KOPT-K1 (cell line): ENCODE results near the gene NGFR.

Experiments
- H3K27ac ChIP-seq: fragments of 200-600 bp; sonication (generic); 2 replicates; pipeline ENCODE4 v1.5.1; 2016; ENCODE audit warnings: antibody characterized with exemption, mild to moderate bottlenecking, low read depth, low read length; ENCODE audit not compliant: poor library complexity, severe bottlenecking
- H3K36me3 ChIP-seq: fragments of 200-600 bp; sonication (generic); 2 replicates; pipeline ENCODE4 v1.5.1; 2017; ENCODE audit warnings: antibody characterized with exemption, mild to moderate bottlenecking, low read length, moderate library complexity; ENCODE audit not compliant: insufficient read depth
- H3K9me3 ChIP-seq: fragments of 200-600 bp; sonication (generic); 2 replicates; pipeline ENCODE4 v1.5.1; 2017; ENCODE audit warnings: antibody characterized with exemption, low read length, mild to moderate bottlenecking; ENCODE audit not compliant: insufficient read depth, poor library complexity, severe bottlenecking

The NGFR gene

GRCh38 chr17:49525831-49526741 lies 31.0 kb downstream of the NGFR start:
- Histone ChIP-seq H3K27ac (no peak overlapping the region), H3K36me3 (no peaks in the 10 kb centered on the region), H3K9me3 (no peaks in the 10 kb centered on the region)

- Histone ChIP-seq H3K27ac (no peak overlapping the region), H3K9me3 (no peaks in the 10 kb centered on the region), H3K36me3 (no peaks in the 10 kb centered on the region)
These were observed 33.0 kb downstream of the NGFR start for GRCh38 chr17:49527927-49528651.

DNA sequence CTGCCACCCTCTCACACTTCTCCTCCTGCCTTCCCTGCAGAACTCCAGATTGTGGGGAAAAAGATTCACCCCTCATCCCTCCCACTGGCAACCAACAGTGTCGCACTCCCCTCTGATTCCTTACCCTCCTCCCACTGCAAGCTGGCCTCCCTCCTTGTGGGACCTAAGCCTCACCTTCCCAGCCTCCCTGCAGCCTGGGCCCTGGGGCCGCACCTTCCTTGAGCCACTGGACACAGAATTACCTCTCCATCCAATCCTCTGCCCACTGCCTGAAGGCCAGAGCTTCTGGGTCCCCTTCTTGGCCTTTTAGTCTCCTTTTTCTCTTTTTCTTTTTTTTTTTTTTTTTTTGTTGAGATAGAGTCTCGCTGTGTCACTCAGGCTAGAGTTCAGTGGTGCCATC lies 33.9 kb downstream of the NGFR start:
- Histone ChIP-seq H3K27ac (no peak overlapping the region), H3K36me3 (no peaks in the 10 kb centered on the region), H3K9me3 (no peaks in the 10 kb centered on the region)

- H3K9me3 ChIP-seq: no peaks in the 10 kb centered on the region
- no peaks in the 10 kb centered on the region for H3K36me3 ChIP-seq
- H3K27ac ChIP-seq: no peak overlapping the region
These were observed 35.0 kb downstream of the NGFR start for GRCh38 chr17:49530118-49530517.

DNA sequence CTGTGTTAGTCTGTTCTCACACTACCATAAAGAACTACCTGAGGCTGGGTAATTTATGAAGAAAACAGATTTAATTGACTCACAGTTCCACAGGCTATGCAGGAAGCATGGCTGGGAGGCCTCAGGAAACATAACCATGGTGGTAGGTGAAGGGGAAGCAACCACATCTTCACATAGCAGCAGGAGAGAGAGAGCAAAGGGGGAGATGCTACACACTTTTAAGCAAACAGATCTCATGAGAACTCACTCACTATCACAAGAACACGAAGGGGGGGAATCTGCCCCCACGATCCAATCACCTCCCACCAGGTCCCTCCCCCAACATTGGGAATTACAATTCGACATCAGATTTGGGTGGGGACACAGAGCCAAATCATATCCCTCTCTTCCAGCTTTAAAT lies 48.8 kb downstream of the NGFR start:
- no peak overlapping the region for H3K27ac ChIP-seq

GRCh38 chr17:49545007-49545660 lies 50.0 kb downstream of the NGFR start:
- Histone ChIP-seq H3K9me3 (peaks cover 11% of the 10 kb centered on the region), H3K36me3 (no peaks in the 10 kb centered on the region), H3K27ac (no peak overlapping the region)

More for the DNA sequence above, 48.8 kb downstream of the NGFR start:
- Histone ChIP-seq H3K9me3 (peaks cover 11% of the 10 kb centered on the region), H3K36me3 (no peaks in the 10 kb centered on the region)

- peaks cover 11% of the 10 kb centered on the region for H3K9me3 ChIP-seq
- no peaks in the 10 kb centered on the region for H3K36me3 ChIP-seq
- no peak overlapping the region for H3K27ac ChIP-seq
These were observed 50.9 kb downstream of the NGFR start for GRCh38 chr17:49545806-49546545.

DNA sequence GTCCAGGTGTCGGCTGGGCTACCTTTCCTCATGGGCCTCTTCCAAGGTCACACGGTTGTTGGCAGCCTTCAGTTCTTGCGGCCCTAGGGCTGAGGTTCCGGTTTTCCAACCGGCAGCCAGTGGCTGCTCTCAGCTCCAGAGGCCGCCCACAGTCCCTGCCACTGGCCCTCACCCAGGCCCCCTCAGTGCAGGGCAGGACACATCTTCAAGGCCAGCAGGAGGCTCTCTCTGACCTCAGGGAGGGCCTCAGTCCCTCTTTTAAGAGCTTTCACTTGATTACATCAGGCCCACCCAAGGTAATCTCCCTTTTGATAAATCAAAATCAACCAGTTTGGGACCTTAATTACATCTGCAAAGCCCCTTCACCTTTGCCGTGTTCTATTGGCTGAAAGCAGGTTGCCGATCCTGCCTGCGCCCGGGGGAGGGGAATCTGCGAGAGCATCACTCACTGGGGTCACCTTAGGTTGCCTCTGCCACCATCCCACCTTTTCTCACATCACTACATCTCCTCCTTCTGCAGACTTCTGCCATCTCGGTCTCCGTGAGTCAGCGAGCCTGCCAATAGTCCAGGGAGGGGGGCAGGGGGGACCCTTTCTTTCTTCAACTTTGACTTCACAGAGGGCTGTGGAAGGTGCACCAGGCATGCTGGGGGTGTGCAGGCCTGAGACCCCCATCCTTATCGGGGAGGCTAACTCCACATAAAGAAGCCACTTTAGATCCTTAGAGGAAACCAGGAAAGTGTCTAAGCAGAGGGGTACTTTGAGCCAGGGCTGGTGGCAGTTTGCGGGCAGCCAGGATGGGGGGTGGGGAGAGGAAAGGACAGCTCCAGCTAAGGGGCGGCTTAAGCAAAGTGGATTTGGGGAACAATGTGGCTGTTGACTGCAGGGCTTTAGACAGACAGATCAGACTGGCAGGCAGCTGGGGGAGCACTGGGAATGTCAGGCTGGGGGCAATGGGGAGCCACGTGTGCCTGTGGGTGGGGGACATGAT lies 51.7 kb downstream of the NGFR start:
- Histone ChIP-seq H3K36me3 (no peaks in the 10 kb centered on the region), H3K27ac (no peak overlapping the region), H3K9me3 (peaks cover 11% of the 10 kb centered on the region)

DNA sequence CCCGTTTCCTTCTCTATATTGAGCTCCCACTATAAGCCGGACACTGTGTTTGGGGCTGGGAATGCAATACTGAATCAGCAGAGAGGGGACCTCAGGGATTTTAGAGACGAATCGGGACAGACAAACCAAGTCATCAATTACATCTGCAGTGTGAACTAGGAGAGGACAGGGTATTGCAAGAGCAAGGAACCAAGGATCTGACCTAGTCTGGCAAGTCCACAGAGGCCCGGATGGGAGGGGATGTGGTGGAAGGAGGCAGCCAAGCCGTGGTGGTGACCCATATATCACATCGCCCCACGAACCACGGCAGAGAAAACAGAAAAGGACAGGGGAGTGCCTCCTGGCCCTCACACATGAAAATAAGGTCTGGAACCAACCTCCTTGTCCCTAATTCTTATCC lies 52.5 kb downstream of the NGFR start:
- no peak overlapping the region for H3K27ac ChIP-seq
- no peaks in the 10 kb centered on the region for H3K36me3 ChIP-seq
- peaks cover 11% of the 10 kb centered on the region for H3K9me3 ChIP-seq

GRCh38 chr17:49548051-49548505 lies 53.0 kb downstream of the NGFR start:
- no peak overlapping the region for H3K27ac ChIP-seq
- no peaks in the 10 kb centered on the region for H3K36me3 ChIP-seq

DNA sequence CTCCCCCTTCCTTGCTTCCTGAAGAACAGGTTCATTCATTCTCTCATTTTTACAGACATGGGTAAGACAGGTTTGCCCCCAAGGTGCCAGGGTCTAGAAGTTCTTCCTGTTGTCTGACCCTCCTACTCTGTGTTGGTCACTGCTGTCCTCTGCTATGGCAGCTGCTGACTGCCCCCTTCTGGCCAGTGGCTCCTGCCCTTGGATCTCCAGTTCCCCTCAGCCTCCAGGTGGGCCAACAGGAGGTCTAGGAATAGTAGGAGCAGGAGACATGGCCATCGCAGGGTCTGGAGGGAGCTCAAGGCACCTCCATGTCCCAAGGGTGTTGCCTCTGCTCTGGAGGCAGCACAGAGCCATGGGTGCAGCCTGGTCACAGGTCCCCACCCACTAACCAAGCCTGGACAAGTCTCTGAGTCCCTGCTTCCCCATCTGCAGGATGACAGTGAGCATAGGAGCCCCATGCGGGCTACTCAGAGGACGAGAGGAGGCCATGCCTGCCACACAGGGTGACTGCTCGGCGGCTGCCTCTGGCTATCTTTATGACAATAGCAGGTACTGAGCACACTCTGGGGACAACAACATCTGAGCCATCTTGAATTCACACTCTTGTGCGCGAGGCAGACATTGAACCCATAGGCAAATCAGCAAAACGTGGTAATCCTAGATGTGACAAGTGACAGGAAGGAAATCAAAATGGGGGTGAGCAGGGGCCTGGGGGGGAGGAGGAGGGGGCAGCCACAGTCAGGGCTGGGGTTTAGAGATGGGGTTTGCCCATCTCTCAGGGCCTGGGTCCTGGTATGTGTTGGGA lies 53.6 kb downstream of the NGFR start:
- Histone ChIP-seq H3K27ac (no peak overlapping the region), H3K9me3 (peaks cover 6% of the 10 kb centered on the region), H3K36me3 (no peaks in the 10 kb centered on the region)

More at GRCh38 chr17:49548051-49548505, 53.0 kb downstream of the NGFR start:
- H3K9me3 ChIP-seq: peaks cover 11% of the 10 kb centered on the region

DNA sequence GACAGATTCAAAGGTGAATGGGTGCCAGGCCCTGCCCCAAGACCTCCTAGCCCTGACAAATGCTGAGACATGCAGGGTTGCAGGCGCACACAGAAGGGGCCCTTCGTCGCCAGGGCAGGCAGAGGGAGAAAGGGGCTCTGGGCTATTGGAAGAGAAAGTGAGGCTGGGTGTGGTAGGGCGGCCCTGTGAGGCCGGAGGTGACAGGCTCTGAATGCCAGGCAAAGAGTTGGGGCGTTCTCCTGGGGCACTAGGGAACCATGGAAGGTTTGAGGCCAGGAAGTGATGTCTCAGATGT lies 54.2 kb downstream of the NGFR start:
- H3K9me3 ChIP-seq: peaks cover under 1% of the 10 kb centered on the region
- H3K36me3 ChIP-seq: no peaks in the 10 kb centered on the region
- no peak overlapping the region for H3K27ac ChIP-seq
